Left lung (tissue), 10 donors: Measurements from ENCODE around the gene NUP188. TPM values are rescaled to one million over a fixed set of nuclear protein-coding genes. Genes with fewer than 3 reads are reported as not detected.

Source experiments
- ATAC-seq: fragments of 200-7000 bp; cut with Tn5 transposase; one replicate; pipeline ENCODE4 v1.9.1; 2020; ENCODE audit warnings: moderate library complexity
- DNase-seq, 4 donors: peaks; one replicate each; pipeline ENCODE4 v3.0.0-alpha.2; 2013 to 2020
- H3K27ac ChIP-seq, 2 donors: fragments of 200-600 bp; sonication (generic) in 1 of 2; one replicate each; pipeline versions ENCODE4 v1.5.0 to v1.8.0; 2020 to 2021
- H3K27me3 ChIP-seq, 2 donors: fragments of 200-600 bp; sonication (generic) in 1 of 2; one replicate each; pipeline versions ENCODE4 v1.5.0 to v1.8.0; 2020 to 2021
- H3K36me3 ChIP-seq, 2 donors: fragments of 200-600 bp; sonication (generic) in 1 of 2; one replicate each; pipeline versions ENCODE4 v1.5.0 to v1.8.0; 2020 to 2021
- H3K4me1 ChIP-seq, 2 donors: fragments of 200-600 bp; one replicate each; pipeline ENCODE4 v1.8.0; 2021
- H3K4me3 ChIP-seq, 2 donors: fragments of 200-600 bp; sonication (generic) in 1 of 2; one replicate each; pipeline versions ENCODE4 v1.5.0 to v1.8.0; 2020 to 2021; ENCODE audit warnings: mild to moderate bottlenecking in 1 of 2
- H3K9me3 ChIP-seq, 2 donors: fragments of 200-600 bp; sonication (generic) in 1 of 2; one replicate each; pipeline versions ENCODE4 v1.5.0 to v1.8.0; 2020 to 2021
- intact Hi-C, 2 donors: fragments of 100-400 bp; cut with DNase I; formaldehyde crosslinking; loops; one replicate each; pipeline versions ENCODE4 v1.11.2 to v1.14.2; 2022
- polyA plus RNA-seq, 6 donors: library from polyadenylated mRNA; unstranded; fragments of 120-200 nt; gene quantifications; one replicate each; pipeline ENCODE4 v1.2.1, GENCODE V29; 2013; ENCODE audit not compliant: insufficient read length in 6 of 6
- total RNA-seq, 2 donors: library from RNA; stranded (reverse); fragmentation: NEBNext Ultra II Directional; extraction: Animal tissue kit (Norgen Biotek cat#: 25700); gene quantifications; one replicate each; pipeline ENCODE4 v1.2.1, GENCODE V29; 2021
- TF ChIP-seq, protein P1 (sequence below), 2 donors: fragments of 200-600 bp; sonication (generic) in 1 of 2; IDR thresholded peaks; one replicate each; pipeline versions ENCODE4 v1.5.0 to v1.8.0; 2021; ENCODE audit warnings: antibody characterized with exemption in 2 of 2
- donor health status: DM: no; HTN: yes; CAD: no.
- donor health status: DM: no; HTN: no; CAD: no.

Gene NUP188
- total and polyA plus RNA-seq, 8 donors, result 42.6 to 67.6 (median 58.9) TPM

DNA sequence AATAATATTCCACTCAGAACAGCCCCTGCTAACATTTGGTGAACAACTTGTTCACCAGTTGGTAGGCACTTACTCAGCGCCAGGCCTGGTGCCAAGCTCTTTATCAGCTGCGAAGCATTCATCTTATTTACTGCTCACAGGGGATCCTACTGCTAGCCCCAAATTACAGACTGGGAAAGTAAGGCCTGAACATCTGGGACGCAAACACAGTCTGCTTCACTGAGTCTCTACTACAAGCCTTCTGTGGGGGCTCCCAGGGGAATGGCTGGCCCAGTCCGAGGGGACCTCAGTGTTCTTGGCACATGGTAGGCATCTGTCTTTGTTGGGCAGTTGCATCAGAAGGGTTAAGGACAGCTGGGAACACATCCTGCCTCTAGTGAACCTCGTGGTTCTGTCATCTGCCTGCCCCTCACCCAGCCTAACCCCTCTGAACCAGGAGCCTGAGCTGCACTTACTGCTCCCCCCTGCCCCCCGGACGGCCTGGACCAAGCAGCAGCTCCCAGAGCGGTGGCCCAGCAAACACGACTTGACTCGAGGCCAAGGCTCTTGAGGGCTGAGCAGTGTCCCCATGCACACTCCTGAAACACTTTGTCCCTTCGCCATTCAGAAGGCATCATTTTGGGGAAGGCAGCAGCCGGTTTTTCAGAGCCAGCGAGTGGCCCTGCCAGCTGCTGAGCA lies 27.0 kb upstream of the NUP188 start, which contains the start of gene PHYHD1:
TSS of gene PHYHD1 (plus strand) at position 602 of the 678 bp plus-strand sequence. CDS start 1,342 bp downstream, outside the sequence.
- ATAC-seq (peak; percentile 3), DNase-seq (peak in 3 of 4 donors; percentile 46 to 82 (median 68))
- intact Hi-C loops, result no loop called here
- Histone ChIP-seq H3K36me3 (peaks cover 0 to 28% of the 10 kb centered on the region in 2 donors), H3K4me3 (peak within 1 kb of the TSS; percentile 37 to 48), H3K27me3 (no peaks in the 10 kb centered on the region), H3K4me1 (peaks cover 27 to 62% of the 10 kb centered on the region in 2 donors), H3K9me3 (no peaks in the 10 kb centered on the region), H3K27ac (peak within 1 kb of the TSS; percentile 77 to 88)
- TF ChIP-seq, protein P1, sequence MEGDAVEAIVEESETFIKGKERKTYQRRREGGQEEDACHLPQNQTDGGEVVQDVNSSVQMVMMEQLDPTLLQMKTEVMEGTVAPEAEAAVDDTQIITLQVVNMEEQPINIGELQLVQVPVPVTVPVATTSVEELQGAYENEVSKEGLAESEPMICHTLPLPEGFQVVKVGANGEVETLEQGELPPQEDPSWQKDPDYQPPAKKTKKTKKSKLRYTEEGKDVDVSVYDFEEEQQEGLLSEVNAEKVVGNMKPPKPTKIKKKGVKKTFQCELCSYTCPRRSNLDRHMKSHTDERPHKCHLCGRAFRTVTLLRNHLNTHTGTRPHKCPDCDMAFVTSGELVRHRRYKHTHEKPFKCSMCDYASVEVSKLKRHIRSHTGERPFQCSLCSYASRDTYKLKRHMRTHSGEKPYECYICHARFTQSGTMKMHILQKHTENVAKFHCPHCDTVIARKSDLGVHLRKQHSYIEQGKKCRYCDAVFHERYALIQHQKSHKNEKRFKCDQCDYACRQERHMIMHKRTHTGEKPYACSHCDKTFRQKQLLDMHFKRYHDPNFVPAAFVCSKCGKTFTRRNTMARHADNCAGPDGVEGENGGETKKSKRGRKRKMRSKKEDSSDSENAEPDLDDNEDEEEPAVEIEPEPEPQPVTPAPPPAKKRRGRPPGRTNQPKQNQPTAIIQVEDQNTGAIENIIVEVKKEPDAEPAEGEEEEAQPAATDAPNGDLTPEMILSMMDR (IDR thresholded peaks at IDR 0.05), result no peak

DNA sequence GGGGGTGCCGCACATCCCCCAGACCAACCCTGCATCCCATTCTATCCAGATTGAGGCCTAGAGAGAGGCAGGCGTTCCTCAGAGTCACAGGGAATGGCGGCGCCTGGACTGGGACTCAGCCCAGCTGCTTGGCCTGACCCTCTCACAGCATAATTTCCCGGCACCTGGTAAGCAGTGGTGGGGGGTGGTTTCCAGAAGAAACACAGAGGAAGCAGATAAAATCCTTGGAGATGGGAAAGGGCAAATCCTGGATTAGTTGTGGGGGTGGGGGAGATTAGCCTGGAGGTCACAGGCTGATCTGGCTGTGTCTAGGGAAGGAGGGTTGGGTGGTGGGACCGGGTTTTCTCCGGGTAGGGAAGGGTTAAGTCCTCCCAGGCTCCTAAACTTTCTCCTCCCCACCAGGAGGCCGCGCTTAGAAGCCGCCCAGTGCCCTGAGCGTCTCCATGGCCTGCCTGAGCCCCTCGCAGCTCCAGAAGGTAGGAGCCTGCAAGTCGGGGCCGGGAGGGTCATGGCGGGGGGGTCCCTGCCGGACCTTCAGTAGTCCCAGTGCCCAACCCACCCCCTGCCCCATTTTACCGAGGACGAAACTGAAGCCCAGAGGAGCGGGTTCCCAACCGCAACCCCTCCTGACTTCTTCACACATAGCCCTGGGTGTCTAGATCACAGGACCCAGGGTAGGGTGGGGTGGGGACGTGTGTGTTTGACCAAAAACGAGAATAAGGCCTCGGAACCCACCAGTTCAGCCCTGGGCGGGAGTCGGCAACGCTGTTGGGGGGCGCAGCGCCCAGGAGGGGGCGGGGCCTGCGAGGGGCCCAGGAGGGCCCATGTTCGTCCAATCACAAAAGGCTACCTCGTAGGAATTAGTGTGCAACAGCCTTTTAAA lies 25.4 kb upstream of the NUP188 start:
- TF ChIP-seq, protein P1 (IDR thresholded peaks at IDR 0.05), result no peak
- peaks cover 19 to 46% of the 10 kb centered on the region in 2 donors for H3K4me1 ChIP-seq
- peaks cover 0 to 13% of the 10 kb centered on the region in 2 donors for H3K36me3 ChIP-seq
- DNase-seq, result peak in 3 of 4 donors; percentile 76 to 81 (median 80)
- peak overlapping the region; percentile 37 to 48 for H3K4me3 ChIP-seq
- no peaks in the 10 kb centered on the region for H3K9me3 ChIP-seq
- ATAC-seq, result peak; percentile 86
- no peaks in the 10 kb centered on the region for H3K27me3 ChIP-seq
- intact Hi-C loops, result no loop called here
- H3K27ac ChIP-seq, result peak overlapping the region; percentile 77 to 88

DNA sequence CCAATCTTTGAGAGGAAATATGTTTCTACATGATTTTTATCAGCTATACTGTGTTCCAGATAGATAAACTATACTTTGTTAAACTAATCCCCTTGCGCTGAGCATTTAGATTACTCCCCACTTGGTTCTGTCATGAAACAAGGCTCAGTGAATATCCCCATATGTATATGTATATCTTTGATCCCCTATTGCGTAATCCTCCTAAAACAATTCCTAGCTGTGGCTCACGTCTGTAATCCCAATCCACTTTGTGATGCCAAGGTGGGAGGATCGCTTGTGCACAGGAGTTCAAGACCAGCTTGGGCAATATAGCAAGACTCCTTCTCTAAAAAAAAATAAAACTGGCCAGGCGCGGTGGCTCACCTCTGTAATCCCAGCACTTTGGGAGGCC lies 24.0 kb upstream of the NUP188 start:
- H3K27me3 ChIP-seq, result no peaks in the 10 kb centered on the region
- no peaks in the 10 kb centered on the region for H3K9me3 ChIP-seq
- H3K36me3 ChIP-seq, result no peaks in the 10 kb centered on the region
- ATAC-seq (no peak), DNase-seq (no peak)
- H3K4me3 ChIP-seq, result no peak overlapping the region
- intact Hi-C loops, result no loop called here
- peaks cover 16 to 47% of the 10 kb centered on the region in 2 donors for H3K4me1 ChIP-seq
- TF ChIP-seq, protein P1 (IDR thresholded peaks at IDR 0.05), result no peak
- H3K27ac ChIP-seq, result peak overlapping the region in 1 of 2 donors; percentile 88

DNA sequence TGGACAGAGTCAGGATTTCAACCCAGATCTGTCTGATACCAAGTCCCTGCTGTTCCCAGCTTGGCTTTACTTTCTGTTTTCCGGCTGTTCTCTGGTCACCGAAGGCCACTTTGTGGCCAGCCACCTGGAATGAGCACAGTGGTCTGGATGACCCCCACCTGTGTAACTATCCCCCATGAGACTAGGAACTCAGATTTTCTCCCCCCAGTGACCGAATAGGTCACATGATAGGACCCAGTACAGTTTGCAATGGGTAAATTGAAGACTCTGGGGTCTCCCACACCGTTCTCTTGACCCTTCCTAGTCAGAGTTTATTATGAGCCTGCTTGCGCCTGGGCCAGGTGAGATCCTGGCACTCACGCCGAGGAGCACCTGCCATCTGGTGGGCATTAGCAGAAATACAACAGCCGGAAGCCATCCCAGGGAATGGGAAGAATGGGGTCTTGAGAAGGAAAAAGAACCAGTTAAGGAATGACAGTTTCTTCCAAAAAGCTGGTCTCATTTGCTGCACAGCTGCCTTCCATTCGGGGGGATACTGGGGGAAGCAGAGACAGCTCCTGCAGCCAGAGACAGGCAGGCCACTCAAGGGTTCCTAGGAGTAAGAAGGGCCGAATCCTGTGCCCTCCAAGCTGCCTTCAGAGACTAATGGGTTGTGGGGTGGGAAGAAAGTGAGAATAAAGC lies 19.6 kb upstream of the NUP188 start:
- TF ChIP-seq, protein P1 (IDR thresholded peaks at IDR 0.05), result peak; percentile 73 to 76
- DNase-seq (peak in 2 of 4 donors; percentile 30 to 56), ATAC-seq (peak; percentile 95)
- Histone ChIP-seq H3K9me3 (no peaks in the 10 kb centered on the region), H3K27me3 (no peaks in the 10 kb centered on the region), H3K4me3 (no peak overlapping the region), H3K4me1 (peaks cover 0 to 9% of the 10 kb centered on the region in 2 donors), H3K27ac (no peak overlapping the region), H3K36me3 (no peaks in the 10 kb centered on the region)
- intact Hi-C loops, result loop anchor here in 1 of 2 donors (5.0 kb wide), 1 partner anchor 61 kb away; no protein-coding TSS in a partner anchor
